GM23248 (cell line): ENCODE measurements around the gene STARD8. TPM values are rescaled to one million over a fixed set of nuclear protein-coding genes. Genes with fewer than 3 reads are reported as not detected.

Experiments
- DNase-seq: peaks from one replicate; pipeline ENCODE4 v3.0.0-alpha.2; 2015
- H2AFZ ChIP-seq: fragments of 200-600 bp; sonication (generic); 2 replicates; pipeline ENCODE4 v1.6.1; 2016; ENCODE audit warnings: antibody characterized with exemption
- H3F3A ChIP-seq: fragments of 200-600 bp; sonication (generic); 2 replicates; pipeline ENCODE4 v1.6.1; 2016; ENCODE audit warnings: mild to moderate bottlenecking, antibody characterized with exemption, mixed run types; ENCODE audit not compliant: insufficient read depth
- H3K27ac ChIP-seq: fragments of 200-600 bp; sonication (generic); 2 replicates; pipeline ENCODE4 v1.5.1; 2016; ENCODE audit warnings: mild to moderate bottlenecking
- H3K27me3 ChIP-seq: fragments of 200-600 bp; sonication (generic); replicated peaks from 2 replicates; pipeline ENCODE4 v1.6.1; 2016; ENCODE audit warnings: mild to moderate bottlenecking; ENCODE audit not compliant: insufficient read depth
- H3K36me3 ChIP-seq: fragments of 200-600 bp; sonication (generic); 2 replicates; pipeline ENCODE4 v1.6.1; 2016; ENCODE audit warnings: low read depth, mild to moderate bottlenecking
- H3K4me1 ChIP-seq: fragments of 200-600 bp; sonication (generic); 2 replicates; pipeline ENCODE4 v1.6.1; 2016; ENCODE audit warnings: mild to moderate bottlenecking; ENCODE audit not compliant: insufficient read depth
- H3K4me2 ChIP-seq: fragments of 200-600 bp; sonication (generic); one replicate; pipeline ENCODE4 v1.6.1; 2016; ENCODE audit warnings: mild to moderate bottlenecking; ENCODE audit not compliant: unreplicated experiment
- H3K4me3 ChIP-seq: fragments of 200-600 bp; sonication (generic); 2 replicates; pipeline ENCODE4 v1.5.1; 2016; ENCODE audit warnings: mild to moderate bottlenecking
- H3K79me2 ChIP-seq: fragments of 200-600 bp; sonication (generic); 2 replicates; pipeline ENCODE4 v1.6.1; 2016; ENCODE audit warnings: mild to moderate bottlenecking; ENCODE audit not compliant: insufficient read depth
- H3K9ac ChIP-seq: fragments of 200-600 bp; sonication (generic); 2 replicates; pipeline ENCODE4 v1.6.1; 2016; ENCODE audit warnings: mild to moderate bottlenecking
- H3K9me2 ChIP-seq: fragments of 200-600 bp; sonication (generic); 2 replicates; pipeline ENCODE4 v1.6.1; 2016; ENCODE audit warnings: mixed run types, mild to moderate bottlenecking, moderate library complexity; ENCODE audit not compliant: insufficient read depth
- H3K9me3 ChIP-seq: fragments of 200-600 bp; sonication (generic); one replicate; pipeline ENCODE4 v1.6.1; 2017; ENCODE audit warnings: low read depth
- H4K20me1 ChIP-seq: fragments of 200-600 bp; sonication (generic); 2 replicates; pipeline ENCODE4 v1.6.0; 2016; ENCODE audit not compliant: insufficient read depth
- EZH2 ChIP-seq: fragments of 200-600 bp; sonication (generic); IDR thresholded peaks from 2 replicates; pipeline ENCODE4 v1.6.1; 2018; ENCODE audit warnings: antibody characterized with exemption, mild to moderate bottlenecking; ENCODE audit not compliant: insufficient read depth, poor library complexity, severe bottlenecking
- EZH2phosphoT487 ChIP-seq: fragments of 200-600 bp; sonication (generic); IDR thresholded peaks from 2 replicates; pipeline ENCODE4 v1.6.1; 2018; ENCODE audit warnings: antibody characterized with exemption, moderate library complexity, mild to moderate bottlenecking, low read depth; ENCODE audit not compliant: insufficient read depth
- WGBS, 2 experiments: methylation state at CpG; one replicate each; pipeline ENCODE4 v1.1.6; 2015 to 2017; ENCODE audit warnings: low lambda C conversion rate in 2 of 2, low coverage in 1 of 2; ENCODE audit errors: missing lambda C conversion rate in 2 of 2; 5-methylcytosine and 5-hydroxymethylcytosine counted together
- in situ Hi-C: fragments of 300-500 bp; cut with MboI; formaldehyde crosslinking; loops from 2 replicates; pipeline ENCODE4 v1.15.0; 2020
- polyA plus RNA-seq: library from polyadenylated mRNA; unstranded; fragments of >200 nt; fragmentation: Nextera tagmentation; extraction: Ambion mirVana; gene quantifications from 2 replicates; pipeline ENCODE4 v1.2.1, GENCODE V29; 2016
- total RNA-seq: library from RNA; depleted of rRNA; stranded (reverse); fragments of >200 nt; shearing (Covaris generic); gene quantifications from 2 replicates; pipeline ENCODE4 v1.2.3, GENCODE V29; 2014

Gene STARD8
- total and polyA plus RNA-seq, 2 experiments from 2014 or later = 0.69 to 2.4 TPM

DNA sequence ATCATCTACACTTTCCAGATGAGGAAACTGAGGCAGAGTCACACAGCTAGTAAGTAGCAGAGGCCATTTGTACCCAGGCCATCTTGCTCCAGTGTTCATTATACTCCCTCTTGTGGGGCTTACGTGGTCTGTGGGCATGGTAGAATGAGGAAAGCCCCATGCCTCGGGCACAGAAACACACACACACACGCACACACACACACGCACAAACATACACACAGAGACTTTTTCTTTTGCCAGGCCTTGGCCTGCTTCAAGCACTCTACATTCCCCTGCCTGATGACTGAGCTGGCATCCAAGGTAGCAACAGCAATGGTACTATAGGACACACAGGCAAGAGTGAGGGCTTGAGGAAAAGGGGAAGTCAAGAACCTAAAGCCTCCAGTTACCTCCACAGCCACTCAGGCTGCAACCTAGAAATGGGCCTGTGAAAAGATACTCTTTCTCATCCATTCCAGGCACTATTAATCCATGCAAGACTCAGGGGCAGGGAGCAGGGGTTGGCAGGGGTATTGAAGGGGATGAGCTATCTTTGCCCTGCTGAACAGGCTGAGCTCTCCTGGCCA, 43.6 kb downstream of the STARD8 start:
- Histone ChIP-seq H2AFZ (no peak overlapping the region), H3K36me3 (no peaks in the 10 kb centered on the region), H4K20me1 (no peaks in the 10 kb centered on the region), H3K9me3 (no peaks in the 10 kb centered on the region), H3K9me2 (no peaks in the 10 kb centered on the region), H3K79me2 (no peaks in the 10 kb centered on the region), H3K9ac (no peak overlapping the region), H3K27me3 (no peaks in the 10 kb centered on the region), H3F3A (no peaks in the 10 kb centered on the region), H3K27ac (no peak overlapping the region), H3K4me2 (no peak overlapping the region), H3K4me3 (no peak overlapping the region), H3K4me1 (0 out of 2 replicates have a peak, but pooled peaks cover 7% of the 10 kb centered on the region)
- in situ Hi-C loops = no loop called here
- DNase-seq = no peak
- 92 to 97% methylated on average over 4 of the region's 4 CpGs for whole genome bisulfite sequencing, 2 experiments
- TF ChIP-seq EZH2phosphoT487 = no peak
- no peak for TF ChIP-seq EZH2

DNA sequence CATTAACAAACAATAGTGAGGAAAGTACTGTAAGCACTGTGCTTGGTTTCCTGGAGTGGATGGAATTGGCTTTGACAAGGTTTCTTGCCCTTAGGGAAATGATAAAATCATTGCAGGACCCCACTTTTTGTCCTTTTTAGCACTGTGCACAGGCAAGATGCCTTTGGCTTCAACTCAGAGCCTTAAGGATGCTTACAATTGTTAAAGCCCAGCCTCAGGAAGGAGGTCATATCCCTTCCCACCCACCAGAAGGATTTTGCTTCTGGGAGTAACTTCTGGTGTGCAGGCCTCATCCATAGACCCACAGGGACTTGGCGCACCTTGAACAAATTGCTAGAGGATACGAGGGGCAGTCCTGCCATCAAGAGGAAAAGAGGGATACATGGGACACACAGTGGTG, 44.5 kb downstream of the STARD8 start:
- Histone ChIP-seq H3K79me2 (no peaks in the 10 kb centered on the region), H3K4me3 (no peak overlapping the region), H3K4me2 (no peak overlapping the region), H3K4me1 (0 out of 2 replicates have a peak, but pooled peaks cover 7% of the 10 kb centered on the region), H3K9ac (no peak overlapping the region), H3K9me2 (no peaks in the 10 kb centered on the region), H3F3A (no peaks in the 10 kb centered on the region), H2AFZ (no peak overlapping the region), H3K9me3 (no peaks in the 10 kb centered on the region), H3K27ac (no peak overlapping the region), H3K27me3 (no peaks in the 10 kb centered on the region), H3K36me3 (no peaks in the 10 kb centered on the region), H4K20me1 (no peaks in the 10 kb centered on the region)
- no peak for DNase-seq
- 97 to 100% methylated on average over 1 to 2 of the region's 2 CpGs for WGBS, 2 experiments
- in situ Hi-C loops = no loop called here
- no peak for TF ChIP-seq EZH2
- no peak for TF ChIP-seq EZH2phosphoT487

DNA sequence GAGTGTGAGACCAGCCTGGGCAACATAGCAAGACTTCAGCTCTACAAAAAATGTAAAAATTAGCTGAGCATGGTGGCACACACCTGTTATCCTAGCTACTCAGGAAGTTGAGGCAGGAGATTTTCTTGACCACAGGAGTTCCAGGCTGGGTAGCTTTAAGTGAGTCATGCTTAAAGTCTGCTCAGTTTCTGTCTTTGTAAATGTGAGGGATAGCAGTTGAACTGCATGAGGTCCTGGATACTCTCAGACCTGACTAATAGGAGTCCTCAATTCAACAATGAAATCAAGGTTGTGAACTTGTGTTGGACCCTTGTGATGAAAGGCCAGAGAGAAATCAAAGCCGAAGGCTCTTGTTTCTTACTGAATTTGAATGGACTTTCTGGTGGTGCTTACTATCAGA, 45.2 kb downstream of the STARD8 start:
- no peaks in the 10 kb centered on the region for H3F3A ChIP-seq
- no peak overlapping the region for H3K4me3 ChIP-seq
- H3K9me2 ChIP-seq = no peaks in the 10 kb centered on the region
- H3K4me1 ChIP-seq = 0 out of 2 replicates have a peak, but pooled peaks cover 7% of the 10 kb centered on the region
- DNase-seq = peak; percentile 49
- H3K27me3 ChIP-seq = no peaks in the 10 kb centered on the region
- no peaks in the 10 kb centered on the region for H3K36me3 ChIP-seq
- in situ Hi-C loops = no loop called here
- H3K4me2 ChIP-seq = no peak overlapping the region
- H3K79me2 ChIP-seq = no peaks in the 10 kb centered on the region
- no peak overlapping the region for H2AFZ ChIP-seq
- no peak for TF ChIP-seq EZH2phosphoT487
- no peak for TF ChIP-seq EZH2
- H3K27ac ChIP-seq = no peak overlapping the region
- no peak overlapping the region for H3K9ac ChIP-seq
- 86 to 100% methylated on average over 1 of the region's 1 CpG for WGBS, 2 experiments
- H3K9me3 ChIP-seq = no peaks in the 10 kb centered on the region
- no peaks in the 10 kb centered on the region for H4K20me1 ChIP-seq

DNA sequence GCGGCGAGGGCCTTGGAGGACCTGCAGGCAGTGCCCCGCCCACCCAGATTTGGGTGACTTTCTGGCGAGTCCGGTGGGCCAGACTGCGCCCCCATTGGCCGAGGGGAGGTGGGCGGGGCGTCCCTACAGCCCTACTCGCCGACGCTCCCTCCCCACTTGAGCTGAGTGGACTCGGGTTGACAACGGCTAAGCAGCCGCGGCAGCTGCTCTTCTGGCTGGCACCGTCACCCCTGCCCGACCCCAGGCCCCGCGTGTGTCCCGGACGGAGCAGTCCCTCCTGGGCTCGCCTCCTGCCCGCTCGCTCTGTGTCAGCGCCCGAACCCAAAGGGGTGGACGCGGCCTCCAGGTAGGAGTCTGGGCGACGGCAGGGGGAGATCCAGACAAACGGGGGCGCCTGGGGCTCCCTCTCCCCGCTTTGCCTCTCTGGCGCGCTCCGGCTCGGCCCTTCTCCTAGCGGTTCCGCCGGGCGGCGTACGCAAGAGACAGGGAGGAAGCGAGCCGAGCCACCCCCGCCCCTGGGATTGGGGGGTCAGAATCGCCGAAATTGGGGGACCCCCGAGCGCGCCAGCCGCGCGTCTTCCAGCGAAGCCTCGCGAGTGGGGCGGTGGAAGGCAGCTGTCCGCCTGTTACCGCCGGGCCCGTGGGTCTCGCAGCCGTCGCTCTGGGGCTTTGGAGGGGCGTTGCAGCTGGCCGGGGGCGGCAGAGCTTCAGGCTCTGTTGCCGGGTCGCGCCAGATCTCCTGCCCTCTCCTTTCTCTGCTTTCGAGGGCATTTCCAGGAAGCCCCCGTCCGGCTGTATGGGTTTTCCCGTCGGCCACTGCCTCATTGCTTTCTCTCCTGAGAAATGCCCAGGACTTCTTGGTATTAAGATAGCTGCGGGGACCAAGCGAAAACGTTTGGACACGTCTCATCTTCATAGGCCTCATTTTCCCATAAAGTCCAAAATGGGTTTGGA, 46.3 kb downstream of the STARD8 start:
- H3K9ac ChIP-seq = peak overlapping the region; percentile 77
- WGBS, 2 experiments = 2 to 4% methylated on average over 21 to 25 of the region's 81 CpGs

More for the DNA sequence above, 46.3 kb downstream of the STARD8 start:
- peak; percentile 73 for DNase-seq
- Histone ChIP-seq H3K4me1 (0 out of 2 replicates have a peak, but pooled peaks cover 7% of the 10 kb centered on the region), H3F3A (no peaks in the 10 kb centered on the region), H3K79me2 (no peaks in the 10 kb centered on the region), H2AFZ (peak overlapping the region; percentile 75), H3K4me2 (peak overlapping the region; percentile 71), H3K4me3 (peak overlapping the region; percentile 73), H4K20me1 (no peaks in the 10 kb centered on the region), H3K27ac (no peak overlapping the region), H3K36me3 (no peaks in the 10 kb centered on the region), H3K9me3 (no peaks in the 10 kb centered on the region), H3K9me2 (no peaks in the 10 kb centered on the region), H3K27me3 (no peaks in the 10 kb centered on the region)
- in situ Hi-C loops = no loop called here
- TF ChIP-seq EZH2phosphoT487 (no peak), EZH2 (no peak)
